Prostate gland (tissue), 2 donors: ENCODE results near the gene EEFSEC.

Experiments
- CTCF ChIP-seq, 4 experiments: fragments of 200-600 bp in 2 of 4; fragments of 450-650 bp in 2 of 4; sonication (generic) in 2 of 4; IDR thresholded peaks; 1 replicate in 3 of 4; 2 replicates in 1 of 4; pipeline ENCODE4 v1.5.1; 2016 to 2019; ENCODE audit warnings: antibody characterized with exemption in 4 of 4, mild to moderate bottlenecking in 2 of 4, moderate library complexity in 2 of 4
- POLR2A ChIP-seq: fragments of 450-650 bp; IDR thresholded peaks from one replicate; pipeline ENCODE4 v1.6.1; 2016; ENCODE audit warnings: antibody characterized with exemption, mild to moderate bottlenecking
- POLR2AphosphoS5 ChIP-seq: sonication (generic); formaldehyde crosslinking; IDR thresholded peaks from one replicate; pipeline ENCODE4 v1.6.1; 2017; ENCODE audit warnings: antibody characterized with exemption

DNA sequence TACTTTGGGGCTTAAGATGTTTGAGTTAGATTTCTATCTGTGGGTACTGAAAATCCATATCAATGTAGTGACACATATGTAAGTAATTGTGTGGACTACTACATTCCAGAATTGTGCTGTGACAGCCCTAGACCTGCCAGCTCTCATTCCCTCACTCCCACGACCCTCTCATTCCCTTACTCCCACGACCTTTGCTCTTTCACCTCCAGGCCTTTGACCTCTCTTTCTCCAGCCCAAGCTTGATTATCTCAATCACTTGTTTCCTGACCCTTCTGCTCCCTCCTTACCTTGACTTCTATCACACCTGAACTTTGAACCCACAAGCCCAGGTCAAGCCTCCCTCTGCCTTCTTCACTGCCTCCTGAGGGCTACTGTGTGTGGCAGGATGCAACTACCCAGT is 26.0 kb upstream of the EEFSEC start:
- no peak for TF ChIP-seq CTCF (IDR thresholded peaks at IDR 0.05)
- no peak for TF ChIP-seq POLR2A
- TF ChIP-seq POLR2AphosphoS5, result no peak
